HepG2 (cell line): Measurements from ENCODE around the gene PLPPR4.

ENCODE experiments used
- REST ChIP-seq, 2 experiments: IDR thresholded peaks; 2 replicates each; pipeline ENCODE4 v1.6.1; 2011 to 2012; ENCODE audit warnings: low read length in 2 of 2, borderline replicate concordance in 1 of 2, low read depth in 1 of 2, mild to moderate bottlenecking in 1 of 2, moderate library complexity in 1 of 2
- TFDP1 ChIP-seq: IDR thresholded peaks from 2 replicates; pipeline ENCODE4 v1.6.1; 2016; ENCODE audit warnings: missing compliant biosample characterization, missing genetic modification reagents, borderline replicate concordance
- TF ChIP-seq, protein P1 (sequence below): sonication (generic); formaldehyde crosslinking; IDR thresholded peaks from 2 replicates; pipeline ENCODE4 v1.5.0; 2020; ENCODE audit warnings: mild to moderate bottlenecking, missing genetic modification reagents, moderate library complexity

DNA sequence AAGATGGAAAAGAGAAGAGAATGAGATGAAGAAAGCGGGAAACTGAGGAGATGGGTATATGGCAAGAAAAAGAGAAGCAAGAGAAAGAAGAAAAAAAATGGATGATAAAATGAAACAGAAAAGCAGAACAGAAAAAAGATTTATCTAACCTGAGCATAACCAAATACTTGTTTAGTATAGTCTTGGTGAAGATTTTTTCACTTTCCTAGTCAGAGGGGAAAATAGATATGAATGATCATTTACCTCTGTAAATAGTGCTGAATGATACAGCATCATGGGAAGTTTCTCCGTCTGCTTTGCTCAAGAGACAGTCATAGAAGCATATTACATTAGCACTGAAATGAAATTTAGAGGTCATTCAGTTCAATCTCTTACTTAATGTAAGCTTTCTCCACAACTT, 36.1 kb upstream of the PLPPR4 start:
- TF ChIP-seq REST (IDR thresholded peaks at IDR 0.05; ENCODE audit: borderline replicate concordance in 1 of 2, low read depth in 1 of 2, low read length in 2 of 2) (no peak), TFDP1 (CRISPR knock-in tag) (no peak)
- TF ChIP-seq, protein P1, sequence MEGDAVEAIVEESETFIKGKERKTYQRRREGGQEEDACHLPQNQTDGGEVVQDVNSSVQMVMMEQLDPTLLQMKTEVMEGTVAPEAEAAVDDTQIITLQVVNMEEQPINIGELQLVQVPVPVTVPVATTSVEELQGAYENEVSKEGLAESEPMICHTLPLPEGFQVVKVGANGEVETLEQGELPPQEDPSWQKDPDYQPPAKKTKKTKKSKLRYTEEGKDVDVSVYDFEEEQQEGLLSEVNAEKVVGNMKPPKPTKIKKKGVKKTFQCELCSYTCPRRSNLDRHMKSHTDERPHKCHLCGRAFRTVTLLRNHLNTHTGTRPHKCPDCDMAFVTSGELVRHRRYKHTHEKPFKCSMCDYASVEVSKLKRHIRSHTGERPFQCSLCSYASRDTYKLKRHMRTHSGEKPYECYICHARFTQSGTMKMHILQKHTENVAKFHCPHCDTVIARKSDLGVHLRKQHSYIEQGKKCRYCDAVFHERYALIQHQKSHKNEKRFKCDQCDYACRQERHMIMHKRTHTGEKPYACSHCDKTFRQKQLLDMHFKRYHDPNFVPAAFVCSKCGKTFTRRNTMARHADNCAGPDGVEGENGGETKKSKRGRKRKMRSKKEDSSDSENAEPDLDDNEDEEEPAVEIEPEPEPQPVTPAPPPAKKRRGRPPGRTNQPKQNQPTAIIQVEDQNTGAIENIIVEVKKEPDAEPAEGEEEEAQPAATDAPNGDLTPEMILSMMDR = no peak
